GM21717 (cell line): ENCODE measurements around the gene ITGA3.

ENCODE experiments used
- ATAC-seq: cut with Tn5 transposase; IDR thresholded peaks from one replicate; pipeline ENCODE4 v1.9.1; 2021; ENCODE audit warnings: mild to moderate bottlenecking, moderate library complexity; ENCODE audit not compliant: unreplicated experiment

The ITGA3 gene

GRCh38 chr17:50090971-50091917, 35.3 kb downstream of the ITGA3 start:
- no peak for ATAC-seq

- ATAC-seq, result no peak
Measured at GRCh38 chr17:50091918-50092285, 36.0 kb downstream of the ITGA3 start.

DNA sequence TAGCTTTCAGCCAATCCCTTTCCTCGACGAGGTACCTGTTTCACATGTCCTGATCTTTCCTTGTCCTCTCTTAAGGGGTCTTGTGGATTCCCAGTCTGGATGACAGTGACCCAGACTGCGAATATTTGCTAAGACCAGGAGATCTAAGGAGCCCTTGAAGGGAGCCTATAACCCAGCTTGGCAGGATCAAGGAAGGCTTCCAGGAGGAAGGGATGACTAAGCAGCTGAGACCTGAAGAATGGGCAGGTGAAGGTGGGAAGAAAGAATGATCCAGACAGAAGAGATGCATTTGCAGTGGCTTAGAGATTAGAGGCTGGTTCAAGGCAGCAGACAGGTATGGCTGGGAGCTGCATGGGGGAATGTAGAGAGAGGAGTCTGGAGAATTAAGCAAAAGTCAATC, 37.3 kb downstream of the ITGA3 start:
- ATAC-seq, result no peak

- ATAC-seq, result no peak
Measured at GRCh38 chr17:50093807-50094206, 37.9 kb downstream of the ITGA3 start.

DNA sequence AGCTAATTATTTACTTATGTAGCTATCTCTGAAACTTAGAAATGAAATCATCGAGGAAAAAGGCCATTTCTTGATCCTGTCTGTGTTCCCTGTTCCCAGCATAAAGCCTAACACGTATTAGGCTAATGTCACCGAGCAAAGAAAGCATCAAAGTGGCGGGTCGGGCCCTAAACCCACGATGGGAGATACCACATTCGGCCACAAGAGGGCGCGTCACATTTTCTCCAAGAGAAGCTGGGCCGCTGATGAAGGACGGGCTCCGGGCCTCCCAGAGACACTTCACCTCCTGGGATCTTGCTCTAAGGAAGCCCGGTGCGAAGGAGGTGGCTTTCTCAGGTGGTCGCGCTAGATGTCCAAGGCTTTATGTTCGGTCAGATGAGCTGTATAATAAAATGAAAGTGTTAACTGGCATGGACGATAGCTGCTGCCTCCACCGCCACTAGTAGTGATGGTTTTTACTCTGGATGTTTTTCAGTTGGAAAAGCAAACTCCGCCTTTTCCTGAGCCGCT, 38.4 kb downstream of the ITGA3 start:
- no peak for ATAC-seq

DNA sequence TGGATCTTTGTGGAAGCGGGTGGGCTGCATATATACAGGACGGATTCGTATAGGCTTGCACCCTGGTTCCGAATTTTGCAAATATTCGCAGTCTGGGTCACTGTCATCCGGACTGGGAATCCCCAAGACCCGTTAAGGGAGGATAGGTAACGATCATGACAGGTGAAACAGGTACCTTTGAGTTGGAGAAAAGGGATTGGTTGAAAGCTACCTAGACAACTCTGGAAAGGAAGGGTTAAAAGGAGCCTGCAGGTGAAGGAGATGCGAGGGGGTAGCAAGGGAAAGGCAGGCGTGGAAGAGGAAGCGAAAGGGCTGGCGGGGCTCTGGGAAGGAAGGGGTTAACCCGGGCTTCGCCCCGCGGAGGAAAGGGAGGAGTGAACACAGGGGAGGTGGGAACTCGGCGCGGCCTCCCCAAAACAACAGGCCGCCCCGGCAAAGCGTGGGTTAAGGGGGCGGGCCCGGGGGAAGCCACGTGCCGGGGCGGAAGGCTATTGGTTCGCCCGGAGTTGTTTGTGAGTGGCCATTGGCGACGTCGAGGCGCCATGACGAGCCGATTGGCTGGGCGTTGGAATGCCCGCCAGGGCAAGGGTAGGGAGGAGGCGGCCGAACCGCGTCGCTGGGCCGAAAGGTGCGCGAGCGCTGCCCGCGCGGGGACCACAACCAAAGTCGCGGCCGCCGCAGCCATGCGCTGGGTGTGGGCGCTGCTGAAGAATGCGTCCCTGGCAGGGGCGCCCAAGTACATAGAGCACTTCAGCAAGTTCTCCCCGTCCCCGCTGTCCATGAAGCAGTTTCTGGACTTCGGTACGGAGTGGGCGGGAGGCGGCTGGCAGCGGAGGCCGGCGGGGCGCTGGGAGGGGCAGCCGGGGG, 39.1 kb downstream of the ITGA3 start, which contains the start of gene PDK2:
Gene PDK2 (plus strand): TSS at position 599 of the 867 bp plus-strand sequence. CDS start 85 bp downstream, at position 684.
- peak; percentile 82 for ATAC-seq

DNA sequence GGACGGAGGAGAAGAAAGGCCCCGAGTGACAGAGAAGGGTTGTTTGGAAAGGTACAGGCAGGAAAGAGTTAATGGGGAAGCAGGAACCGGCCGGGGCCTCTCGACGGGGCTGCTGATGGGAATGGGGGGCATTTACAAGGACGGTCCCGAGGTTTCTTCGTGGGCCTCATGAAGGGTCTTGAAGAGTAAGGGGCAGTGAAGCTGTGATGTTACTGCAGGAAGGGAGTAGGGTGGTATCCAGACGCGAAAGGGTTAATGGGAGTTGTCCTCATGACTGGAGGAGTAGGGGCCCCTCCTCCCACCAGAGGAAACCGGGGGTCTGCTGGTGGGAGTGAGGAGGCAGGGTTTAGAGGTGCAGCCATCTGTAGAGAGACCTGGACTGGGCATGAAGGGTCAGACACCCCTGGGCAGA, 39.7 kb downstream of the ITGA3 start:
- ATAC-seq, result no peak

GRCh38 chr17:50096092-50096491, 40.2 kb downstream of the ITGA3 start:
- ATAC-seq, result no peak

DNA sequence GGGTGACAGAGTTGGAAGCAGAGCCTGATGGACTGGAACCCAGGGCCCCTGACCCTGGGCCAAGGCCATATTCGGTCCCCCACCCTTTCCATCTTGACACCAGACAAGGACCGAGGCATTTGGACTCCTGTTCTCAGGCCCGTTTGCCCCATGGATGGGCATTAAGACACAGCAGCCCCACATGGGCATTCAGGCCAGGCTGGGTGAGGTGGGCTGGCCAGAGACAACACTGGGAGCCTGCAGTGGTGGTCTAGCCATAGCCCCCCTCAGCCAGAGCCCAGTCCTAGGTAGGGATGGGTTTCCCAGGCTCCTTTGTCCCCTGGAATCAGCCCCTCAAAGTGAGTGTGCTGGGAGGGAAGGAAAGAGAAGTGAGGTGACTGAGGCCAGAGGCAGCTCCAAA, 40.8 kb downstream of the ITGA3 start:
- no peak for ATAC-seq

DNA sequence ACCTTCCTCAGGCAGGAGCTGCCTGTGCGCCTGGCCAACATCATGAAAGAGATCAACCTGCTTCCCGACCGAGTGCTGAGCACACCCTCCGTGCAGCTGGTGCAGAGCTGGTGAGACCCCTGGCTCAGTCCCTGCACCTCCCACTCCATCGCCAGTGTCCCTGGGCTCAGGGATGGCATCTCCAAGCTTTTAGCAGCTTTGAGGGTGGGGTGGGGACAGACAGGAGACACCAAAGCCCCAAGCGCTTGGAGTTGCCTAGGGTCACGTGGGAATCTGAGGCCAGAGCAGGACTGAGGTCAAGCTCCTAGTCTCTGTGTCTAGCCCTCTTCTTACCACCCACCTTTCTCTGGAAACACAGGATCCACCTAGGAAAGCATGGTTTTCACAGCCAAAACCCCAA, 41.5 kb downstream of the ITGA3 start:
- ATAC-seq, result no peak

- ATAC-seq, result no peak
Measured at GRCh38 chr17:50097926-50098325, 42.0 kb downstream of the ITGA3 start.

GRCh38 chr17:50098583-50098982, 42.7 kb downstream of the ITGA3 start:
- ATAC-seq, result no peak

- ATAC-seq, result no peak
Measured at GRCh38 chr17:50099003-50099402, 43.1 kb downstream of the ITGA3 start.

DNA sequence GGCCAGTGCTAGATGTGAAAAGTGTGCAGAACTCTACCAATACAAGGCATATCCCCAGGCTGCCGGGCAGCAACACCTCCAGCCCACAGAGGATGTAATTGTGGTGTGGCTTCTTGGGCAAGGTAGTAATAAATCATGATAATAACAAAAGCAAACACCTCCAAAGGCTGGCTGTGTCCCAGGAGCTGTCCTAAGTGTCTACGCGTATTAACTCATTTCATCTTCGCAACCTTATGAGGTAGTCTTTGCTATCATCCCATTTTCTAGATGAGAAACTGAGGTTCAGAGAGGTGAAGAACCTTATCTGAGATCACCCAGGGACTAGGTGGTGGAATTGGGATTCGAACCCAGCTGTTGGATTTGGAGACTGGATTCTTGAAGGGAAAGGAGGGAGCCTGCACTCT, 44.6 kb downstream of the ITGA3 start:
- ATAC-seq, result no peak

GRCh38 chr17:50100921-50101345, 45.0 kb downstream of the ITGA3 start:
- no peak for ATAC-seq

DNA sequence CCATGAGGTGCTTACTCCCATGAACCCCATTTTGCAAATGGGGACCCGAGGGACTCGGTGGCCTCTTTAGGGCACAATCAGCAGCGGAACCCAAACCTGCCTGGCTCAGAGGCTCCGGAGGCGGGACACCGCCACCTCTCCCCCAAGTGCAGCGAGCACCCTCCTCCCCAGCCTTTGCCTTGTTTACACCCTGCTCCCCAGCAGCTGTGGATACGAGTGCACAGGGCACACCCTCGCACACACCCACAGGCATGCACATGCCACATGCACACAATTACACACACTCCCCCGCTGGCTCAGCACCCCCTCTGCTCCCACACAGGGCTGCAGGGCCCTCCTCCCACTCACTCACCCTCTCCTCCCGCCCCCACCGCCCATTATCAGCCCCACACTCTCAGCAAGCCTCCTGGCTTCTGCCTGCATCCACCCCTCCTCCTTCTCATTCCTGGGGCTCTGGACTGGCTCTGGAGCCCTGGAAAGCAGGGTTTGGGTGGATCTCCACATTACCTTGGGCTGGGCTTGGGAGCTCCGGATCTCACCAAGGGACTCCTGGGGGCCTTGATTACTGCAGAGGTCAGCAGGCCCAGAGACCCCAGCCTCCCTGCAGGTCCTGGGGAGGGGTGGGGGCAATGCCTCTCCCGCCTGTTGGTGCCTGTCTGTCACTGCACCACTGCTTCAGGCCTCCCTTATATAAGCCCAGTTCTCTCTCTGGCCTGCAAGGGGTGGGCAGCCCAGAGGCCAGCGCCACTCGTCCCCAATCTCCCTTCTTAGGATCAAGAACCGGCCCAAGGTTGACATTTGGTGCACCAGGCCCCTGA, 45.6 kb downstream of the ITGA3 start:
- no peak for ATAC-seq

DNA sequence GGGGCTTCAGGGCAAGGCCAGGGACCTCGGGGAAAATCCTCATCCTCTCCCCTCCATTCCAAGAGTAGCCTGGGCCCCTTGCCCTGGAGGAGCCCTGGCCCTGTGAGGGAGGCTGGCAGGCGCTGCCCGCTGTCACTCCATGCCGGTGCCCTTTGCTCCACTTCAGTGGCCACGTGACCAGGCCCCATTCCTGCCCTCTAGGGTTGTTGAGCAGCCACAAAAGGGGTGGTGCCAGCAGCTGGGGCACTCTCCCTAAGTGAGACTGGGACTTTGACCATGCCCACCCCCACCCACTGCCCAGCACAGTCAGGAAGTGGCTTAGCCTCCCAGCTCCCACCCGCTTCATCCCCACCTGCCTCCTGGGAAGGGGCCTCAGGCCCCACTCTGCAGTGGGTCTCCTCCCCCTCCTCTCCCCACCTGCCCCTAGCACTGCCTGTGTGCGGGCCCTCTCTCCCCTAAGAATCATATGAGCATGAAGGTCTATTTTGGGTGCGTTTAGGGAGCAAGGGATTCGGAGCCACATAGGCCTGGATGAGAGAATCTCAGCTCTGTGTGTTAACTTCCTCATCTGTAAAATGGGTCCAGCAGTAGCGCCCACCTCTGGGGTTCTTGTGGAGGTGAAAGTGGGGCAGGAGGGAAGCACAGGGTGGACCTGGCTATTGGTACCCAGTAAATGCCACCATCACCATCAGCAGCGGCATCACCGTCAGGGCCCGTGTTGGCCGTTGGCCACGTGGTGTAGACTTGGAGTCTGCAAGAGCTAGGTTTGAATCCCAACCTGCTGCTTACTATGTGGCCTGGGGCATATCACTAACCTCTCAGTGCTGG, 46.5 kb downstream of the ITGA3 start:
- no peak for ATAC-seq

DNA sequence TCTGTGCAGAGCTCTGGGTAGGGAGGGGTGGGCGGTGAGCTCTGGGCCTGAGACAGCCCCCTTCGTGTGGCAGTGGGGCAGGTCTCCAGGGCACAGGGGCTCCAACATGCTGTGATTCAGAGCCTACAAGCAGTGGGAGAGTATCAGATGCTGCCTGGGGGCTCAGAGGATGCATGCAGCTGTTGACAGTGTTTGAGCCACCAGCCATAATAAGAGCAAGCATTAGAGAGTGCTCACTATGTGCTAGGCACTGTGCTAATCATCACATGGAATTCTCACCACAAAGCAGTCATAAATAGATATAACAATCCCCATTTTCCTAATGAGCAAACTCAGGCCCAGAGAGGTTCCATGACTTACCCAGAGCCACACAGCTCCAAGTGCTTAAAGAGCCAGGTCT, 47.3 kb downstream of the ITGA3 start:
- ATAC-seq, result no peak

- no peak for ATAC-seq
Measured at GRCh38 chr17:50103941-50104340, 48.0 kb downstream of the ITGA3 start.

DNA sequence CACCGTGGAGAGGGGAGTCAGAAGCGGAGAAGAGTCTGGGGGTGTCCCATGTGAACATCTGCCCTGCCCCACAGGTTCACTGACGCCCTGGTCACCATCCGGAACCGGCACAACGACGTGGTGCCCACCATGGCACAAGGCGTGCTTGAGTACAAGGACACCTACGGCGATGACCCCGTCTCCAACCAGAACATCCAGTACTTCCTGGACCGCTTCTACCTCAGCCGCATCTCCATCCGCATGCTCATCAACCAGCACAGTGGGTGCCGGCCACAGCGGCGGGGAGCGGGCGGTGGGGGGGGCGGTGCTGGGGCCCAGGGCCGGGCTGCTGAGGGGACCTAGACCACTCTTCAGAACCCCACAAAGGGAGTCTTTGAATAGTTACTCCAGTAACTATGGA, 49.9 kb downstream of the ITGA3 start:
- ATAC-seq, result no peak
